K562 (cell line): ENCODE data around the gene LRRC25. TPM values are rescaled to one million over a fixed set of nuclear protein-coding genes. Genes with fewer than 3 reads are reported as not detected.

Experiments
- ATAC-seq: fragments of 200-7000 bp; cut with Tn5 transposase; 3 replicates; pipeline ENCODE4 v1.9.1; 2020; ENCODE audit warnings: moderate library complexity
- BruUV-seq: library from RNA; stranded (reverse); fragments of 400-500 nt; replicated peaks from 2 replicates; lab custom pipeline; 2021; lab: Mats Ljungman, UMichigan
- CTCF ChIA-PET: fragments of 300-600 bp; formaldehyde crosslinking; extraction: SDS; loops from one replicate; lab custom pipeline; 2021; ENCODE audit warnings: low intra/inter-chr PET ratio; lab: Yijun Ruan, JAX
- POLR2A ChIA-PET: fragments of 300-600, 350-650 bp; sonication (Branson Sonifier 250); formaldehyde crosslinking; extraction: SDS; loops from one replicate; lab custom pipeline; 2021; ENCODE audit warnings: antibody characterized with exemption, inconsistent platforms; lab: Yijun Ruan, JAX
- DNase-seq, 4 experiments: peaks; one replicate each; pipeline versions ENCODE4 v3.0.0 to v3.0.0-alpha.2; 2011 to 2018; ENCODE audit warnings: low spot score in 3 of 4, mixed read lengths in 3 of 4; ENCODE audit errors: extremely low read depth in 1 of 4
- FAIRE-seq: peaks from 2 replicates; lab custom pipeline; 2011; peaks lifted over from hg19 to GRCh38; lab: Jason Lieb, UNC
- H2AFZ ChIP-seq: 2 replicates; pipeline ENCODE4 v1.6.0; 2011; ENCODE audit warnings: low read depth, low read length, control low read depth, inconsistent platforms
- H3K27ac ChIP-seq: fragments of 200-600 bp; 3 replicates; pipeline ENCODE4 v1.8.0; 2011; ENCODE audit warnings: low read depth, mild to moderate bottlenecking, control low read depth, inconsistent platforms, low read length, moderate library complexity, mixed read lengths; ENCODE audit errors: extremely low read depth
- H3K27me3 ChIP-seq, 2 experiments: fragments of 300-600 bp in 1 of 2; 2 replicates in 1 of 2; 3 replicates in 1 of 2; pipeline versions ENCODE4 v1.6.0 to v1.8.0; 2011; ENCODE audit warnings: inconsistent platforms in 2 of 2, low read length in 2 of 2, mild to moderate bottlenecking in 1 of 2, mixed read lengths in 1 of 2, moderate library complexity in 1 of 2; ENCODE audit not compliant: control insufficient read depth in 2 of 2, insufficient read depth in 2 of 2
- H3K36me3 ChIP-seq: fragments of 300-600 bp; 3 replicates; pipeline ENCODE4 v1.8.0; 2011; ENCODE audit warnings: mild to moderate bottlenecking, low read length, inconsistent platforms; ENCODE audit not compliant: control insufficient read depth, insufficient read depth
- H3K4me1 ChIP-seq, 2 experiments: fragments of 200-600 bp in 1 of 2; replicated peaks in 1 of 2; 2 replicates in 1 of 2; 3 replicates in 1 of 2; pipeline versions ENCODE4 v1.5.1 to v1.8.0; 2011; ENCODE audit warnings: inconsistent platforms in 2 of 2, low read length in 2 of 2, mild to moderate bottlenecking in 1 of 2, mixed read lengths in 1 of 2, moderate library complexity in 1 of 2; ENCODE audit not compliant: control insufficient read depth in 2 of 2, insufficient read depth in 2 of 2
- H3K4me2 ChIP-seq: 2 replicates; pipeline ENCODE4 v1.6.1; 2011; ENCODE audit warnings: low read length, control low read depth, inconsistent platforms, mixed read lengths; ENCODE audit not compliant: insufficient read depth
- H3K4me3 ChIP-seq: fragments of 200-600 bp; sonication (generic), shearing (Covaris generic); 2 replicates; pipeline ENCODE4 v1.5.1; 2016; ENCODE audit warnings: control low read depth, inconsistent platforms
- H3K79me2 ChIP-seq: fragments of 200-600 bp; 3 replicates; pipeline ENCODE4 v1.8.0; 2011; ENCODE audit warnings: low read length, inconsistent platforms; ENCODE audit not compliant: control insufficient read depth, insufficient read depth
- H3K9ac ChIP-seq, 2 experiments: 2 replicates each; pipeline versions ENCODE4 v1.6.0 to v1.6.1; 2011; ENCODE audit warnings: low read depth in 2 of 2, low read length in 2 of 2, control low read depth in 1 of 2, inconsistent platforms in 1 of 2, mild to moderate bottlenecking in 1 of 2, mixed read lengths in 1 of 2; ENCODE audit not compliant: insufficient read depth in 1 of 2
- H3K9me1 ChIP-seq: one replicate; pipeline ENCODE4 v1.6.0; 2011; ENCODE audit warnings: inconsistent platforms, mild to moderate bottlenecking, low read length, moderate library complexity; ENCODE audit not compliant: control insufficient read depth, insufficient read depth
- H3K9me3 ChIP-seq: replicated peaks from 2 replicates; pipeline ENCODE4 v1.5.1; 2011; ENCODE audit warnings: low read depth, low read length, inconsistent platforms; ENCODE audit not compliant: control insufficient read depth, insufficient read depth
- H4K20me1 ChIP-seq: replicated peaks from 2 replicates; pipeline ENCODE4 v1.6.1; 2011; ENCODE audit warnings: low read length, inconsistent platforms, mixed read lengths; ENCODE audit not compliant: control insufficient read depth, insufficient read depth
- CBFA2T2 ChIP-seq: fragments of 450-650 bp; conservative IDR thresholded peaks from 2 replicates; pipeline ENCODE4 v1.6.1; 2017; ENCODE audit warnings: mild to moderate bottlenecking
- ETV6 ChIP-seq, 3 experiments: fragments of 150-350 bp in 1 of 3; sonication (generic) in 1 of 3; formaldehyde crosslinking in 1 of 3; IDR thresholded peaks; 2 replicates each; pipeline versions ENCODE4 v1.6.1 to v1.8.0; 2014 to 2022; ENCODE audit warnings: borderline replicate concordance in 2 of 3, low read depth in 2 of 3, antibody characterized with exemption in 1 of 3, low read length in 1 of 3, mild to moderate bottlenecking in 1 of 3, missing genetic modification reagents in 1 of 3
- GABPB2 ChIP-seq: fragments of 250-450 bp; sonication (Bioruptor Pico); conservative IDR thresholded peaks from 2 replicates; pipeline ENCODE4 v1.5.1; 2021; ENCODE audit warnings: mild to moderate bottlenecking
- HMGN3 ChIP-seq: IDR thresholded peaks from 2 replicates; pipeline ENCODE4 v1.6.1; 2011; ENCODE audit warnings: borderline replicate concordance, low read depth, mild to moderate bottlenecking, mixed read lengths, low read length; ENCODE audit not compliant: insufficient read length; ENCODE audit errors: extremely low read depth
- JUN ChIP-seq, 2 experiments: sonication (generic) in 1 of 2; formaldehyde crosslinking in 1 of 2; IDR thresholded peaks; 2 replicates each; pipeline versions ENCODE4 v1.6.1 to v1.8.0; 2012 to 2022; ENCODE audit warnings: borderline replicate concordance in 2 of 2, mild to moderate bottlenecking in 2 of 2, improper control_type of control experiment in 1 of 2, low read depth in 1 of 2, low read length in 1 of 2, missing genetic modification reagents in 1 of 2
- NEUROD1 ChIP-seq: fragments of 150-350 bp; IDR thresholded peaks from 2 replicates; pipeline ENCODE4 v1.6.1; 2014; ENCODE audit warnings: borderline replicate concordance, low read length, low read depth; ENCODE audit not compliant: partially characterized antibody
- SP1 ChIP-seq: sonication (generic); formaldehyde crosslinking; IDR thresholded peaks from 2 replicates; pipeline ENCODE4 v1.8.1; 2022; ENCODE audit warnings: mild to moderate bottlenecking, missing genetic modification reagents
- TGIF2 ChIP-seq: sonication (generic); formaldehyde crosslinking; IDR thresholded peaks from 2 replicates; pipeline ENCODE4 v1.8.1; 2022; ENCODE audit warnings: mild to moderate bottlenecking, missing genetic modification reagents, moderate library complexity
- ZNF696 ChIP-seq: fragments of 250-450 bp; sonication (Bioruptor Pico); conservative IDR thresholded peaks from 2 replicates; pipeline ENCODE4 v1.4.0; 2020; ENCODE audit warnings: mild to moderate bottlenecking, moderate library complexity
- WGBS: fragments of 100-300 bp; shearing (Covaris generic); methylation state at CpG from one replicate; pipeline ENCODE4 v1.1.6; 2016; ENCODE audit warnings: low coverage, mixed read lengths; ENCODE audit not compliant: insufficient coverage; ENCODE audit errors: missing lambda C conversion rate; 5-methylcytosine and 5-hydroxymethylcytosine counted together
- in situ Hi-C: fragments of 300-500 bp; cut with MboI; formaldehyde crosslinking; loops from 4 replicates; pipeline ENCODE4 v1.15.0; 2018; ENCODE audit warnings: inconsistent platforms, mixed read lengths
- intact Hi-C: fragments of 100-400 bp; cut with micrococcal nuclease; formaldehyde crosslinking; loops from 2 replicates; pipeline ENCODE4 v1.14.2; 2022
- polyA plus RNA-seq, 8 experiments: library from polyadenylated mRNA; depleted of rRNA in 4 of 8; stranded (reverse) in 5 of 8; unstranded in 3 of 8; fragments of >200 nt; fragmentation: Nextera tagmentation in 2 of 8; fragmentation: Illumina TruSeq in 1 of 8; extraction: Ambion mirVana in 2 of 8; extraction: Trizol in 1 of 8; gene quantifications; 2 replicates each; pipeline versions ENCODE4 v1.2.1 to v1.2.3, GENCODE V29; 2011 to 2014; ENCODE audit warnings: inconsistent platforms in 1 of 8, missing spikeins in 1 of 8
- total RNA-seq, 7 experiments: library from RNA; depleted of rRNA in 6 of 7; stranded (reverse); fragments of >200 nt in 6 of 7; fragmentation: Illumina TruSeq in 2 of 7; extraction: Trizol in 2 of 7; gene quantifications; 2 replicates each; pipeline versions ENCODE4 v1.2.1 to v1.2.3, GENCODE V29; 2011 to 2021; ENCODE audit warnings: low replicate concordance in 1 of 7
- TF ChIP-seq, protein P1 (sequence below), 2 experiments: fragments of 450-650 bp; formaldehyde crosslinking in 1 of 2; IDR thresholded peaks; 2 replicates each; pipeline versions ENCODE4 v1.4.0 to v1.6.1; 2014 to 2020; ENCODE audit warnings: mild to moderate bottlenecking in 2 of 2, borderline replicate concordance in 1 of 2, low read depth in 1 of 2

The LRRC25 gene
- total and polyA plus RNA-seq, 9 of the 15 experiments (the other 6 are each of a cell fraction or from before 2014, with no cell fraction given) = 0.07 to 0.36 (median 0.10) TPM; not detected in 3

DNA sequence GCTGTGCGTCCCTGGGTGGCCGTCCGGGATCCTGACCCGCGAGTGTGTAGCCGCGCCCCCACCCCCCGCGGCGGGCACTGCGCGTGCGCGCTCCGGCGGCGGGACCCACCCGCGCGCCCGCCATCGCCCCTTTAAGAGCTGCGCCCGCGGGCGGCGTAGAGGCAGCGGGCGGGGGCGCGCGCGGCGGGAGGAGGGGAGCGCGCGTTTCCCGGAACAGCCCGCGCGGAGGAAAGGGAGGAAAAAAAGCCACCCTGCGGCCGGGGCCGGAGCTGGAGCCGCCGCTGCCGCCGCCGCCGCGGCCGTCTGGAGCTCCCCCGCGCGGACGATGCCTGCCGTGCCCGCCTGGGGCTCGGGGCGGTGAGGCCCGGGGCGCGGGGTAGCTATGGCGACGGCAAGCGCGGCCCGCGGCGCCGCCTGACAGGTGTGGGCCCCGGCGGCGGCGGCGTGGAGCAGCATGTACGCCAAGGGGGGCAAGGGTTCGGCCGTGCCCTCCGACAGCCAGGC, 21.8 kb upstream of the LRRC25 start, which contains the start of gene SSBP4:
SSBP4 (plus strand) TSS at position 204 of the 504 bp plus-strand sequence; CDS start at position 455, 251 bp downstream.
- Histone ChIP-seq H3K79me2 (peaks cover 65% of the 10 kb centered on the region), H3K9ac (peak within 1 kb of the TSS; percentile 85 to 95), H3K9me3 (no peaks in the 10 kb centered on the region), H3K4me3 (peak within 1 kb of the TSS; percentile 60), H3K27me3 (no peaks in the 10 kb centered on the region), H3K4me2 (peak within 1 kb of the TSS; percentile 88), H4K20me1 (peaks cover 14% of the 10 kb centered on the region), H3K9me1 (no peaks in the 10 kb centered on the region), H3K4me1 (peaks cover 54 to 96% of the 10 kb centered on the region in 2 experiments), H3K27ac (peak within 1 kb of the TSS; percentile 97), H2AFZ (peak within 1 kb of the TSS; percentile 92), H3K36me3 (peaks cover 30% of the 10 kb centered on the region; the same call in 2 of the 3 replicates)
- WGBS = 0% methylated on average over 45 of the region's 80 CpGs
- DNase-seq = peak; percentile 84 to 95 (median 88)
- intact Hi-C loops (loop anchor here (5.0 kb wide), 1 partner anchor 217 kb away; the partner anchor contains the start of gene RAB3A), in situ Hi-C loops (loop anchor here (10.0 kb wide), 1 partner anchor 324 kb away; the partner anchor contains the start of gene MAST3)
- ChIA-PET POLR2A (interaction anchor here (0.6 to 11.1 kb wide), 12 partner anchors 10 to 228 kb away, joined by 3 to 244 read pairs (median 4); partner anchors contain the start of genes GDF15 and JUND), CTCF (interaction anchor here (0.6 to 1.4 kb wide), 4 partner anchors 31 to 227 kb away, joined by 3 to 5 read pairs (median 4); no protein-coding TSS in a partner anchor)
- no peak for FAIRE-seq
- BruUV-seq = no TSS peak
- ATAC-seq = peak; percentile 13
- TF ChIP-seq, protein P1, sequence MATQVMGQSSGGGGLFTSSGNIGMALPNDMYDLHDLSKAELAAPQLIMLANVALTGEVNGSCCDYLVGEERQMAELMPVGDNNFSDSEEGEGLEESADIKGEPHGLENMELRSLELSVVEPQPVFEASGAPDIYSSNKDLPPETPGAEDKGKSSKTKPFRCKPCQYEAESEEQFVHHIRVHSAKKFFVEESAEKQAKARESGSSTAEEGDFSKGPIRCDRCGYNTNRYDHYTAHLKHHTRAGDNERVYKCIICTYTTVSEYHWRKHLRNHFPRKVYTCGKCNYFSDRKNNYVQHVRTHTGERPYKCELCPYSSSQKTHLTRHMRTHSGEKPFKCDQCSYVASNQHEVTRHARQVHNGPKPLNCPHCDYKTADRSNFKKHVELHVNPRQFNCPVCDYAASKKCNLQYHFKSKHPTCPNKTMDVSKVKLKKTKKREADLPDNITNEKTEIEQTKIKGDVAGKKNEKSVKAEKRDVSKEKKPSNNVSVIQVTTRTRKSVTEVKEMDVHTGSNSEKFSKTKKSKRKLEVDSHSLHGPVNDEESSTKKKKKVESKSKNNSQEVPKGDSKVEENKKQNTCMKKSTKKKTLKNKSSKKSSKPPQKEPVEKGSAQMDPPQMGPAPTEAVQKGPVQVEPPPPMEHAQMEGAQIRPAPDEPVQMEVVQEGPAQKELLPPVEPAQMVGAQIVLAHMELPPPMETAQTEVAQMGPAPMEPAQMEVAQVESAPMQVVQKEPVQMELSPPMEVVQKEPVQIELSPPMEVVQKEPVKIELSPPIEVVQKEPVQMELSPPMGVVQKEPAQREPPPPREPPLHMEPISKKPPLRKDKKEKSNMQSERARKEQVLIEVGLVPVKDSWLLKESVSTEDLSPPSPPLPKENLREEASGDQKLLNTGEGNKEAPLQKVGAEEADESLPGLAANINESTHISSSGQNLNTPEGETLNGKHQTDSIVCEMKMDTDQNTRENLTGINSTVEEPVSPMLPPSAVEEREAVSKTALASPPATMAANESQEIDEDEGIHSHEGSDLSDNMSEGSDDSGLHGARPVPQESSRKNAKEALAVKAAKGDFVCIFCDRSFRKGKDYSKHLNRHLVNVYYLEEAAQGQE (IDR thresholded peaks at IDR 0.05; ENCODE audit: borderline replicate concordance) = peak; percentile 49
- TF ChIP-seq, protein P1 (CRISPR knock-in tag; IDR thresholded peaks at IDR 0.05; ENCODE audit: low read depth) = no peak
- TF ChIP-seq CBFA2T2 (no peak), NEUROD1 (peak; percentile 87), GABPB2 (no peak), TGIF2 (no peak), JUN (IDR thresholded peaks at IDR 0.05; ENCODE audit: borderline replicate concordance, low read depth, low read length) (no peak), JUN (CRISPR knock-in tag; IDR thresholded peaks at IDR 0.05; ENCODE audit: borderline replicate concordance) (peak; percentile 84; the same call in 1 of the 2 replicates), SP1 (no peak), HMGN3 (peak; percentile 83), ETV6 (IDR thresholded peaks at IDR 0.05; ENCODE audit: borderline replicate concordance in 1 of 2, low read depth in 2 of 2, low read length in 1 of 2) (peak in 1 of 2 experiments; percentile 67; a peak in 2 of 4 replicates), ETV6 (CRISPR knock-in tag; IDR thresholded peaks at IDR 0.05; ENCODE audit: borderline replicate concordance) (peak; percentile 81; the same call in 1 of the 2 replicates), ZNF696 (CRISPR knock-in tag) (no peak)
